IPS-NIHi11 (cell line): ENCODE data around the gene RORC.
A peak's percentile ranks its signal among the peaks of the same experiment; 100 is the strongest.
"Not testable (repeated sequence)": the region's sequence is repeated elsewhere in the genome, so short reads cannot be mapped to it uniquely, and the experiment has no call there.

Source experiments
- DNase-seq: peaks from one replicate; pipeline ENCODE4 v3.0.0; 2012; ENCODE audit warnings: mixed read lengths, low spot score

Gene RORC

GRCh38 chr1:151774256-151774922 is 57.2 kb downstream of the RORC start:
- no peak for DNase-seq

GRCh38 chr1:151773702-151774101 is 57.9 kb downstream of the RORC start:
- no peak for DNase-seq

GRCh38 chr1:151769270-151769669 is 62.3 kb downstream of the RORC start:
- not testable (repeated sequence) for DNase-seq

GRCh38 chr1:151768351-151769066 is 63.1 kb downstream of the RORC start:
- peak; percentile 14 for DNase-seq

GRCh38 chr1:151763990-151764389 is 67.6 kb downstream of the RORC start:
- no peak for DNase-seq

- peak; percentile 98 for DNase-seq
Observed at GRCh38 chr1:151762941-151763921, 68.4 kb downstream of the RORC start, which contains the start of gene MRPL9. TSS of gene MRPL9 (minus strand) at chr1:151763496. CDS start at chr1:151763479, 17 bp downstream.

GRCh38 chr1:151760597-151761385 is 70.8 kb downstream of the RORC start:
- no peak for DNase-seq

GRCh38 chr1:151759241-151759640 is 72.4 kb downstream of the RORC start:
- no peak for DNase-seq

GRCh38 chr1:151756291-151756690 is 75.3 kb downstream of the RORC start:
- no peak for DNase-seq
